ENCODE results near the gene VOPP1.

The VOPP1 gene

GRCh38 chr7:55576753-55577152 lies 4.5 kb upstream of the VOPP1 start:
- no peak for DNase-seq

GRCh38 chr7:55575733-55576132 lies 3.4 kb upstream of the VOPP1 start:
- DNase-seq: no peak

- DNase-seq: no peak
Observed at GRCh38 chr7:55575098-55575497, 2.8 kb upstream of the VOPP1 start.

- DNase-seq: no peak
Observed at GRCh38 chr7:55574051-55574717, 1.9 kb upstream of the VOPP1 start.

GRCh38 chr7:55573234-55573900 lies 1.1 kb upstream of the VOPP1 start:
- DNase-seq: no peak

- DNase-seq: no peak
Observed at GRCh38 chr7:55571511-55572377, 558 bp downstream of the VOPP1 start.

GRCh38 chr7:55570939-55571338 lies 1.4 kb downstream of the VOPP1 start:
- DNase-seq: no peak

- no peak for DNase-seq
Observed at GRCh38 chr7:55570218-55570873, 2.0 kb downstream of the VOPP1 start.

GRCh38 chr7:55569797-55570196 lies 2.5 kb downstream of the VOPP1 start:
- DNase-seq: peak in 1 of 2 experiments; percentile 12

- DNase-seq: no peak
Observed at GRCh38 chr7:55569269-55569663, 3.0 kb downstream of the VOPP1 start.

GRCh38 chr7:55568613-55569268 lies 3.6 kb downstream of the VOPP1 start:
- no peak for DNase-seq

- DNase-seq: no peak
Observed at GRCh38 chr7:55567571-55567970, 4.7 kb downstream of the VOPP1 start.

- DNase-seq: no peak
Observed at GRCh38 chr7:55565681-55566080, 6.6 kb downstream of the VOPP1 start.

- no peak for DNase-seq
Observed at GRCh38 chr7:55563596-55564325, 8.5 kb downstream of the VOPP1 start.

GRCh38 chr7:55561690-55562089 lies 10.6 kb downstream of the VOPP1 start:
- DNase-seq: no peak

GRCh38 chr7:55558962-55559920 lies 13.1 kb downstream of the VOPP1 start:
- no peak for DNase-seq

GRCh38 chr7:55557666-55558188 lies 14.6 kb downstream of the VOPP1 start:
- no peak for DNase-seq

GRCh38 chr7:55556492-55556891 lies 15.8 kb downstream of the VOPP1 start:
- DNase-seq: no peak

GRCh38 chr7:55556031-55556430 lies 16.3 kb downstream of the VOPP1 start:
- no peak for DNase-seq

GRCh38 chr7:55555160-55555559 lies 17.1 kb downstream of the VOPP1 start:
- no peak for DNase-seq

GRCh38 chr7:55554038-55554437 lies 18.3 kb downstream of the VOPP1 start:
- no peak for DNase-seq
